Neuron (in vitro differentiated cells): ENCODE measurements around the gene FHIT.

Source experiments
- H2AFZ ChIP-seq: one replicate; pipeline ENCODE4 v1.6.1; 2013; ENCODE audit warnings: low read depth, mild to moderate bottlenecking, inconsistent platforms, low read length, moderate library complexity
- H3K27me3 ChIP-seq: one replicate; pipeline ENCODE4 v1.6.1; 2013; ENCODE audit warnings: low read length; ENCODE audit not compliant: insufficient read depth
- H3K36me3 ChIP-seq: one replicate; pipeline ENCODE4 v1.6.1; 2013; ENCODE audit warnings: low read length; ENCODE audit not compliant: insufficient read depth
- H3K4me1 ChIP-seq: one replicate; pipeline ENCODE4 v1.6.1; 2013; ENCODE audit warnings: low read length; ENCODE audit not compliant: insufficient read depth
- H3K4me3 ChIP-seq: 2 replicates; pipeline ENCODE4 v1.5.1; 2013; ENCODE audit warnings: mild to moderate bottlenecking, low read length, moderate library complexity
- H3K9me3 ChIP-seq: one replicate; pipeline ENCODE4 v1.6.1; 2013; ENCODE audit warnings: low read length

The FHIT gene

DNA sequence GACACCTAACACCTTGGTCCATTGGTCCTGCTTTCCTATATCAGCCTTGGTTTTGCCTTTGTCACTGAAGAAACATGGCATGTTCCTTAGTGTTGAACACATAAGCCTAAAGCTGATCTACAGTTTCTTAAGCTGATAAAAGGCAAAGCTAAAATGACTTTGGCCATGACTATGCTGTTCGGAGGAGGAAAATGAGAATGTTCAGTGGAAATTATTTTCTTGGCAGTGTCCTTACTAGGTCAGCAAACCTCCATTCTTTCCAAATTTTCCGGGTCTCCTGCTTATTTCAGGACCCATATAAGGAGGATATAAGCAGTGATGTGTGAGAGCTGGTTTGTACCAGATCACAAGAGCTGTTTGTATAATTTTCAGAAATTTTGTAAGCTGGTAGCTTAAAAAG lies 1368.5 kb downstream of the FHIT start:
- Histone ChIP-seq H3K27me3 (no peaks in the 10 kb centered on the region), H3K36me3 (no peaks in the 10 kb centered on the region), H3K9me3 (no peaks in the 10 kb centered on the region), H3K4me1 (no peaks in the 10 kb centered on the region), H3K4me3 (no peak overlapping the region), H2AFZ (no peak overlapping the region)

- Histone ChIP-seq H3K4me1 (no peaks in the 10 kb centered on the region), H3K9me3 (no peaks in the 10 kb centered on the region), H3K4me3 (no peak overlapping the region), H3K27me3 (no peaks in the 10 kb centered on the region), H3K36me3 (no peaks in the 10 kb centered on the region), H2AFZ (no peak overlapping the region)
These were observed 1370.5 kb downstream of the FHIT start for GRCh38 chr3:59880717-59881116.

GRCh38 chr3:59879031-59879581 lies 1372.1 kb downstream of the FHIT start:
- no peaks in the 10 kb centered on the region for H3K27me3 ChIP-seq
- H2AFZ ChIP-seq: no peak overlapping the region

GRCh38 chr3:59878038-59878427 lies 1373.2 kb downstream of the FHIT start:
- peaks cover 5% of the 10 kb centered on the region for H3K4me1 ChIP-seq
- H3K9me3 ChIP-seq: no peaks in the 10 kb centered on the region
- H3K36me3 ChIP-seq: no peaks in the 10 kb centered on the region
- no peak overlapping the region for H3K4me3 ChIP-seq
- H3K27me3 ChIP-seq: no peaks in the 10 kb centered on the region
- no peak overlapping the region for H2AFZ ChIP-seq

More at GRCh38 chr3:59879031-59879581, 1372.1 kb downstream of the FHIT start:
- H3K4me3 ChIP-seq: no peak overlapping the region
- H3K36me3 ChIP-seq: no peaks in the 10 kb centered on the region
- peaks cover 5% of the 10 kb centered on the region for H3K4me1 ChIP-seq
- no peaks in the 10 kb centered on the region for H3K9me3 ChIP-seq

GRCh38 chr3:59877263-59878037 lies 1373.8 kb downstream of the FHIT start:
- peaks cover 5% of the 10 kb centered on the region for H3K4me1 ChIP-seq
- no peak overlapping the region for H2AFZ ChIP-seq
- no peaks in the 10 kb centered on the region for H3K36me3 ChIP-seq
- no peak overlapping the region for H3K4me3 ChIP-seq
- H3K9me3 ChIP-seq: no peaks in the 10 kb centered on the region
- no peaks in the 10 kb centered on the region for H3K27me3 ChIP-seq

DNA sequence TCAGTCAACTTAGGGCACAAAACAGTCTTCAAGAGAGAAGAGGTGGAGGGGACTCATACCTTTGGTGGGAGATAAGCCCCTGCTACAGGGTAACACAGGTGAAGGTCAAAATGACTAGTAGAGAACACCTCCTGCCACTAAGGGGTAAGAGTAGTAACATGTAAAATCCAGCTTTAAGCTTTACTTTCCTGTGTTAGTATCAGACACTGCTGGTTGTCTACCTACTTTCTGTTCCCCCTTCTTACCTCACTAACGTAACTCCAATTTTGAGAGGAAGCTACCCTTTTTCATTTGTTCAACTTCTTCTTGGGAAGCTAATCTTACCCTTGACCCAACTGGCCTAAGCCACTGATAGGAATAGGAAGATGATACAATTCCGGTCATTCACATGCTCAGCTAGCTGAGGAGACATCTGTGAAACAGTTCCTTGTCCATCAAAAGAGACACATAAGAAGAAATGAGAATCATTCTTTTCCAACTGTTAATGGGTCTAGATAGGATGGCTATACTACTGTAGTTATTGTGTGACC lies 1374.7 kb downstream of the FHIT start:
- Histone ChIP-seq H3K4me1 (peaks cover 5% of the 10 kb centered on the region), H3K27me3 (no peaks in the 10 kb centered on the region), H2AFZ (no peak overlapping the region)

GRCh38 chr3:59873576-59874230 lies 1377.5 kb downstream of the FHIT start:
- H3K4me3 ChIP-seq: no peak overlapping the region
- no peaks in the 10 kb centered on the region for H3K36me3 ChIP-seq
- no peaks in the 10 kb centered on the region for H3K27me3 ChIP-seq
- H3K4me1 ChIP-seq: peaks cover 5% of the 10 kb centered on the region
- no peaks in the 10 kb centered on the region for H3K9me3 ChIP-seq
- no peak overlapping the region for H2AFZ ChIP-seq

More for the DNA sequence above, 1374.7 kb downstream of the FHIT start:
- no peaks in the 10 kb centered on the region for H3K36me3 ChIP-seq
- no peak overlapping the region for H3K4me3 ChIP-seq
- H3K9me3 ChIP-seq: no peaks in the 10 kb centered on the region

DNA sequence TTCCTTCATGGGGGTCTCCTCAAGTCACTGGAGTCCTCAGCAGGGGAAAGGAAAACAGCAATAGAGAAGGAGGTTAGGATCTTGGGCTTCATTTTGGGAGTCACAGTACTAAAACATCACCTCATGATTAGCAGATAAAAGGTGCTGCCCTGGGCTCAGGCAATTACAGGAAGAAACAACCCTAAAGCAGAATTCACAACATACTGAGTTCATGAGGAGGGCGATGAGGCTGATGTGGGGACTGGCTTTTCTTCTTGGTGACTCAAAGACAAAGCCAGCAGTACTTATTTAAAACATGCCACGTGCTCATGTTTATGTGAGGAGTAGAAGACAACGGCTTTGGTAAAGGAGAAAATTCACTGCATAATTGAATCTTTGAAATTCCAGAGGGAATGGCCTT lies 1379.1 kb downstream of the FHIT start:
- Histone ChIP-seq H3K9me3 (no peaks in the 10 kb centered on the region), H3K27me3 (no peaks in the 10 kb centered on the region), H3K36me3 (no peaks in the 10 kb centered on the region), H3K4me1 (peaks cover 5% of the 10 kb centered on the region), H2AFZ (no peak overlapping the region), H3K4me3 (no peak overlapping the region)

- Histone ChIP-seq H3K9me3 (no peaks in the 10 kb centered on the region), H3K4me3 (no peak overlapping the region), H3K27me3 (no peaks in the 10 kb centered on the region), H2AFZ (no peak overlapping the region), H3K36me3 (no peaks in the 10 kb centered on the region), H3K4me1 (peaks cover 3% of the 10 kb centered on the region)
These were observed 1383.9 kb downstream of the FHIT start for GRCh38 chr3:59867185-59868002.

DNA sequence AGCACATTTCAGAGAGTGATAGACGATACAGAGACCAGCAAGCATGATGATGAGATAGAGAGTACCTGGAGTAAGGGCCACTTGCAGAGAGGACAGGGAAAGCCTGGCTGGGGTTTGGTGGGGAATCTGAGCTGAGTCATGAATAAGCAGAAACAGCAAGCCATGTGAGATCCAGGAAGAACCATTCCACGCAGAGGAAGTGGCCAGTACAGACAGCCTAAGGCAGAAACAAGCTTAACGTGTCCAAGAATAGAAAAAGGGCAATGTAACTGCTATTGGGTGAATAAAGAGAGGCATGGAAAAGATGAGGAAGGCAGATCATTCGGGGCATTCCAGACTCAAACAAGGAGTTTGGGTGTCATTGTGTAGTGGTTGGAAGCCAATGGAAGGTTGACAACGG lies 1385.2 kb downstream of the FHIT start:
- H3K4me3 ChIP-seq: no peak overlapping the region
- H3K27me3 ChIP-seq: no peaks in the 10 kb centered on the region
- no peaks in the 10 kb centered on the region for H3K9me3 ChIP-seq
- no peaks in the 10 kb centered on the region for H3K36me3 ChIP-seq
- peaks cover 3% of the 10 kb centered on the region for H3K4me1 ChIP-seq
- H2AFZ ChIP-seq: no peak overlapping the region

DNA sequence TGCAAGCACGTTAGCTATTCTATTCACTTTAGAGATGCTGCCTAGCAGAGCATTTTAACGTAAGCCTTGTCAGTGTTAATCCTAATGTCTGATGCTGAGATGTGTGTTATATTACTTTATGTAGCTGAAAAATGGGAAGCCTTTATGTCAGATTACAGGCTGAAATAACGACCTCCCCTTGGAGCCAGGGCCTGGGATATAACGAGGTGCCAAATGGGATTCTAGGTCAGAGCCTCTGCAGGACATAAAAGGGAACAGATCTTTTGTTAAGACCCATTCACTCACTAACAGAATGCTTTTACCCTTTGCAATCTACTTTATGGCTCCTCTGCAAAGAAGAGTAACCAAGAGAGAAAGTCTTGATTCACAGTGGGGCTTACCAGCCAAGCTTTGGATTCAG lies 1385.9 kb downstream of the FHIT start:
- H2AFZ ChIP-seq: no peak overlapping the region
- no peaks in the 10 kb centered on the region for H3K36me3 ChIP-seq
- no peak overlapping the region for H3K4me3 ChIP-seq
- peaks cover 3% of the 10 kb centered on the region for H3K4me1 ChIP-seq
- no peaks in the 10 kb centered on the region for H3K9me3 ChIP-seq
- no peaks in the 10 kb centered on the region for H3K27me3 ChIP-seq

DNA sequence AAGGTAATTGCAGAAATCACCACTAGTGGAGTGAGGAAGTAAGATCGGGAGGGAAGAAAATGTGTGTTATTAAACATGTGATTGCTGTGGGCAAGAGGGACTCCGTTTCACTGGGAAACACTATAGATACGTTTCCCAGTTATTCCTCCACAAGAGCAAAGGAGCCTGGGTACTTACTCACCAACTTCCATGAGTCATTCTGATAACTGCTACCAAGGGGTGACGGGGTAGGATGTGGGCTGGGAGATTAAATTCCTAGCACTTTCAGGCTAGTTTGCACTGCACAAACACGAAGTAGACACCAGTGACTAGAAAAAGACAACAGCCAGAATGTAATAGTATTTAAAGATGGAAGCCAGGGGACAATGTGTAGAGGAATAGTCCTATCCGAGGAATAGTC lies 1388.6 kb downstream of the FHIT start:
- Histone ChIP-seq H3K27me3 (no peaks in the 10 kb centered on the region), H3K9me3 (no peaks in the 10 kb centered on the region), H3K4me3 (no peak overlapping the region), H3K4me1 (peaks cover 3% of the 10 kb centered on the region), H3K36me3 (no peaks in the 10 kb centered on the region), H2AFZ (no peak overlapping the region)
